Measurements from ENCODE around the gene CPEB3. TPM values are rescaled to one million over a fixed set of nuclear protein-coding genes. Genes with fewer than 3 reads are reported as not detected.

CPEB3 gene
- total and polyA plus RNA-seq, 11 donors, result 1.5 to 17.2 (median 9.9) TPM

DNA sequence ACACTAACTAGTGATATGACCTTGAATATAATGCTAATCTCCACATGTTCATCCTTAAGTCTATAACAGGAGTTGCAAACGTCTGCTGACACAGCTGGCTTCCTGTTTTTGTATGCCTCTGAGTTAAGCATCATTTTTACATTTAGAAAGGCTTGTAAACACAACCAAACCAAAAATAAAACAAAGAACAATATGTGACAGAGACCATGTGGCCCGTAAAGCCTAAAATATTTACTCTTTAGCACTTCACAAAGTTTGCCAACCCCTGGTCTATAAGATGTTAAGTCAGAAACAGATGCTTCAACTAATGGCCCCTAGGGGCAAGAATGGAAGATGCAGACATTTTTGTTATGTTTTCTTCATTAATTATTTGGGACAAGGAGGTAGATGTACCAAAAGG lies 109.3 kb downstream of the CPEB3 start:
- H3K27ac ChIP-seq, result no peak overlapping the region
- H3K4me1 ChIP-seq, result peaks cover 0 to 33% (median 8%) of the 10 kb centered on the region in 12 donors
- no peak for DNase-seq
- H3K9me3 ChIP-seq, result no peaks in the 10 kb centered on the region
- ATAC-seq, result peak in 1 of 4 donors; percentile 36
- peaks cover 0 to 22% (median 6%) of the 10 kb centered on the region in 9 donors for H3K36me3 ChIP-seq
- intact Hi-C loops (cut with DNase I), result no loop called here
- TF ChIP-seq, protein P1, sequence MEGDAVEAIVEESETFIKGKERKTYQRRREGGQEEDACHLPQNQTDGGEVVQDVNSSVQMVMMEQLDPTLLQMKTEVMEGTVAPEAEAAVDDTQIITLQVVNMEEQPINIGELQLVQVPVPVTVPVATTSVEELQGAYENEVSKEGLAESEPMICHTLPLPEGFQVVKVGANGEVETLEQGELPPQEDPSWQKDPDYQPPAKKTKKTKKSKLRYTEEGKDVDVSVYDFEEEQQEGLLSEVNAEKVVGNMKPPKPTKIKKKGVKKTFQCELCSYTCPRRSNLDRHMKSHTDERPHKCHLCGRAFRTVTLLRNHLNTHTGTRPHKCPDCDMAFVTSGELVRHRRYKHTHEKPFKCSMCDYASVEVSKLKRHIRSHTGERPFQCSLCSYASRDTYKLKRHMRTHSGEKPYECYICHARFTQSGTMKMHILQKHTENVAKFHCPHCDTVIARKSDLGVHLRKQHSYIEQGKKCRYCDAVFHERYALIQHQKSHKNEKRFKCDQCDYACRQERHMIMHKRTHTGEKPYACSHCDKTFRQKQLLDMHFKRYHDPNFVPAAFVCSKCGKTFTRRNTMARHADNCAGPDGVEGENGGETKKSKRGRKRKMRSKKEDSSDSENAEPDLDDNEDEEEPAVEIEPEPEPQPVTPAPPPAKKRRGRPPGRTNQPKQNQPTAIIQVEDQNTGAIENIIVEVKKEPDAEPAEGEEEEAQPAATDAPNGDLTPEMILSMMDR (IDR thresholded peaks at IDR 0.05), result peak in 5 of 12 donors; percentile 9 to 27 (median 25)
- no peak for TF ChIP-seq POLR2A (IDR thresholded peaks at IDR 0.05)
- 7 to 12% (median 8%) methylated on average over 2 of the region's 2 CpGs for WGBS, 4 donors
- H3K27me3 ChIP-seq, result no peaks in the 10 kb centered on the region
- H3K4me3 ChIP-seq, result no peak overlapping the region

DNA sequence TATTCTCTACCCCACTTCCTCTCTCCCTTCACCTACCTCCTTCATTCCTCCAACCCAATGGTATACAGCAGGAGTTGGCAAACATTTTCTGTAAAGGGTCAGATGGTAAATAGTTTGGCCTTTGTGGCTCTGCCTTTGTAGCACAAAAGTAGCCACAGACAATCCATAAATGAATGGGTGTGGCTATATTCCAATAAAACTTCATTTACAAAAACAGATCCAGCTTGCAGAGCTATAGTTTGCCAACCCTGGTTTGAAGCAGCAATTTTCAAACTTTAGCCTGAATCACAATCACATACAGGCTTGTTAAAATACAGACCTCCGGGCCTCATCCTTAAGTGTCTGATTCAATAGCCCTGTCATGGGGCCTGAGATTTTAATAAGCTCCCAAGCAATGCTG lies 110.5 kb downstream of the CPEB3 start:
- peaks cover 0 to 29% (median 8%) of the 10 kb centered on the region in 12 donors for H3K4me1 ChIP-seq
- no peak for ATAC-seq
- H3K4me3 ChIP-seq, result no peak overlapping the region
- 73 to 83% (median 83%) methylated on average over 1 of the region's 1 CpG for WGBS, 4 donors
- peaks cover 0 to under 1% (median 0%) of the 10 kb centered on the region in 12 donors for H3K9me3 ChIP-seq
- H3K27ac ChIP-seq, result no peak overlapping the region
- H3K27me3 ChIP-seq, result no peaks in the 10 kb centered on the region
- no peak for DNase-seq
- H3K36me3 ChIP-seq, result peaks cover 0 to 24% (median 6%) of the 10 kb centered on the region in 9 donors
- TF ChIP-seq POLR2A (IDR thresholded peaks at IDR 0.05), result no peak
- TF ChIP-seq, protein P1 (IDR thresholded peaks at IDR 0.05), result no peak
- intact Hi-C loops (cut with DNase I), result no loop called here

DNA sequence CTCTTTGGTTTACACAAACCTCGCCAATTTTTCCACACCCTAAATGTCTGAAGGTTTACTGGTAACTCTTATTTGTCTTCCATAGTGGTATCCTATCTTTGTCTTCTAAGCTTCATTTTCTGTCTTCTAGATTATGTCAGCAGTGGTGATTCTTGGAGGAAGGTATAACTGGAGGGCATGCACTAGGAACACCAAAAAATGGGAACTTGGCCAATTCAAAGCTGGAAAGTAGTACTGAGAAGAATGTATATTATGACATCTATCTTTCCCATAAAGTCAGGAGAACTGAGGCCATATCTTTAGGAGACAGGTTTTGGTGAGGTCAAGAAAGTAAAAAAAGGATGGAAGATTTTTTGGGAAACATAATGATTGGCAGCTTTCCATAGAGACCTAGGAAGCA lies 113.3 kb downstream of the CPEB3 start:
- Histone ChIP-seq H3K27ac (no peak overlapping the region), H3K36me3 (peaks cover 0 to 34% (median 6%) of the 10 kb centered on the region in 9 donors), H3K4me3 (no peak overlapping the region), H3K4me1 (peaks cover 0 to 30% (median 11%) of the 10 kb centered on the region in 12 donors), H3K9me3 (peaks cover 0 to 6% (median 0%) of the 10 kb centered on the region in 12 donors), H3K27me3 (no peaks in the 10 kb centered on the region)
- DNase-seq (no peak), ATAC-seq (no peak)
- intact Hi-C loops (cut with DNase I), result no loop called here
- WGBS, 4 donors, result 81 to 95% (median 88%) methylated on average over 1 of the region's 1 CpG
- no peak for TF ChIP-seq POLR2A (IDR thresholded peaks at IDR 0.05)
- TF ChIP-seq, protein P1 (IDR thresholded peaks at IDR 0.05), result no peak

DNA sequence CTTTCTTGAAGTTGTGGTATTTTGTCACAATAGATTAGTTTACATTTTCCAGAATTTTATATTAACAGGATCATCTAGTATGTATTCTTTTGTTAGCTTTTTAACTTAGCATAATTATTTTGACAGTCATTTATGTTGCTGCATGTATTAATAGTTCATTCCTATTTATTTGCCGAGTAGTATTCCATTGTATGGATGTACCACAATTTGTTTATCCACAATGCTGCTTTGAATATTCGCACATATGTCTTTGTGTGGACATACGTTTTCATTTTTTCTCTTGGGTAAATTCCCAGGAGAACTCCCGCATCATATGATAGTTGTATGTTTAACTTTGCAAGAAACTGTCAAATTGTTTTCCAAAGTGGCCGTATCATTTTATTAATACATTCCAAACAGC lies 115.7 kb downstream of the CPEB3 start:
- no peak for DNase-seq
- no peak for ATAC-seq
- Histone ChIP-seq H3K4me1 (peaks cover 0 to 15% (median 4%) of the 10 kb centered on the region in 12 donors), H3K9me3 (peaks cover 0 to 6% (median 0%) of the 10 kb centered on the region in 12 donors), H3K27me3 (no peaks in the 10 kb centered on the region), H3K4me3 (no peak overlapping the region), H3K27ac (no peak overlapping the region), H3K36me3 (peaks cover 0 to 27% (median under 1%) of the 10 kb centered on the region in 9 donors)
- 78 to 96% (median 90%) methylated on average over 5 of the region's 5 CpGs for WGBS, 4 donors
- intact Hi-C loops (cut with DNase I), result no loop called here
- no peak for TF ChIP-seq POLR2A (IDR thresholded peaks at IDR 0.05)
- TF ChIP-seq, protein P1 (IDR thresholded peaks at IDR 0.05), result no peak

Measured in heart left ventricle (tissue), 16 donors.